ENCODE results near the gene CYLD.

CYLD gene

DNA sequence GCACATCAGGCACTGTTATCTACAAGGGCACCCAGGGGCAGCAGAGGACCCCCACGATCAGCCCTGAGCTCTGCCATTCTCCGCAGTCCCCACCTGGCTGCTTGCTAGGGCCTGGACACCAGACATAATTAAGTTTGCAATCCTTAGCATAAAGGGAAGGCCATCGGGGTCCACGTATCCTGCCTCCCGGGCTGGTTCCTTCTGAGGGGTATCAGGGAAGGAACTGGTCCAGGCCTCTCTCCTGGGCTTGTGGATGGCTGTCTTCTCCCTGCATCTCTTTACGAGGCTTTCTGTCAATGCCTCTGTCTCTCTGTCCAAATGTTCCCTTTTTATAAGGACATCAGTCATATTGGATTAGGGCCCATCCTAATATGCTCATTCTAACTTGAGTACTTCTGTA, 77.8 kb downstream of the CYLD start:
- no peak overlapping the region for H3K23ac ChIP-seq (ENCODE audit: low read length)
- H2AK5ac ChIP-seq (ENCODE audit: low read length), result no peak overlapping the region
- no peaks in the 10 kb centered on the region for H3K27me3 ChIP-seq (ENCODE audit: insufficient read depth, low read length)
- H2BK12ac ChIP-seq (ENCODE audit: low read length), result no peak overlapping the region
- H4K91ac ChIP-seq (ENCODE audit: low read depth, low read length), result no peak overlapping the region
- no peak overlapping the region for H3K18ac ChIP-seq (ENCODE audit: low read length)
- H3K9ac ChIP-seq (ENCODE audit: low read length), result no peak overlapping the region
- DNase-seq, result no peak
- no peaks in the 10 kb centered on the region for H3K36me3 ChIP-seq (ENCODE audit: control insufficient read depth in 1 of 2, insufficient read depth in 2 of 2, low read length in 2 of 2)
- WGBS (ENCODE audit: extremely low coverage, insufficient coverage, insufficient read length), result no CpG with 5 or more reads among the region's 6 CpGs
- no peak overlapping the region for H4K8ac ChIP-seq (ENCODE audit: low read depth, low read length)
- no peaks in the 10 kb centered on the region for H3K79me1 ChIP-seq (ENCODE audit: low read length)
- no peak overlapping the region for H2AFZ ChIP-seq (ENCODE audit: insufficient read depth, low read length, poor library complexity)
- H2BK120ac ChIP-seq (ENCODE audit: insufficient read depth, low read length, poor library complexity), result no peak overlapping the region
- no peaks in the 10 kb centered on the region for H3K79me2 ChIP-seq (ENCODE audit: control insufficient read depth, insufficient read depth, low read length, poor library complexity)
- H3K9me3 ChIP-seq (ENCODE audit: insufficient read depth, low read depth, low read length), result no peaks in the 10 kb centered on the region
- H3K27ac ChIP-seq (ENCODE audit: low read depth, low read length), result no peak overlapping the region
- H3K14ac ChIP-seq (ENCODE audit: low read length), result no peak overlapping the region
- no peak overlapping the region for H3K4me3 ChIP-seq (ENCODE audit: low read depth, low read length)
- no peak overlapping the region for H4K12ac ChIP-seq (ENCODE audit: low read depth, low read length)
- no peak overlapping the region for H3K4me2 ChIP-seq (ENCODE audit: low read length)
- H3K4me1 ChIP-seq (ENCODE audit: control insufficient read depth in 1 of 2, insufficient read depth in 2 of 2, low read length in 2 of 2), result peaks cover 0 to 2% of the 10 kb centered on the region in 2 experiments
- no peak overlapping the region for H2BK5ac ChIP-seq (ENCODE audit: low read depth, low read length, poor library complexity)
- no peak overlapping the region for H3K4ac ChIP-seq (ENCODE audit: low read depth, low read length)

DNA sequence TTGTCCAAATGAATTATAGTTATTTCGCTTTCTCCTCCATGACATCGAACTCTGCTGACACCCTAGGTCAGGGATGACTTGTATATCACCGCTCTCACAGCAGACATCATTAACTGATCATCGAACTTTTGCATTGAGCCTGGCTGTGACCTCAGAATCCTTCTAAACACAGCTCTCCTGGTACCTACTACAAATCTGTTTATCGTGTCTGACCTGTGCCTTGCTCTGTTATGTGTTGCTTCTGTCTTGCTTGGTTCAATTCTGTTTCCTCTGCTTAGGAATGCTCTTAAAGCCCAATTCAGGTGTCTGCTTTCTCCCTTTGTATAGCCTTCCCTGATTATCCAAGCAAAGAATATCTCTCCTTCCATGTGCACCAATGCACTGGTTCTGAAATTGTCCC, 78.3 kb downstream of the CYLD start:
- H2AFZ ChIP-seq (ENCODE audit: insufficient read depth, low read length, poor library complexity), result no peak overlapping the region

DNA sequence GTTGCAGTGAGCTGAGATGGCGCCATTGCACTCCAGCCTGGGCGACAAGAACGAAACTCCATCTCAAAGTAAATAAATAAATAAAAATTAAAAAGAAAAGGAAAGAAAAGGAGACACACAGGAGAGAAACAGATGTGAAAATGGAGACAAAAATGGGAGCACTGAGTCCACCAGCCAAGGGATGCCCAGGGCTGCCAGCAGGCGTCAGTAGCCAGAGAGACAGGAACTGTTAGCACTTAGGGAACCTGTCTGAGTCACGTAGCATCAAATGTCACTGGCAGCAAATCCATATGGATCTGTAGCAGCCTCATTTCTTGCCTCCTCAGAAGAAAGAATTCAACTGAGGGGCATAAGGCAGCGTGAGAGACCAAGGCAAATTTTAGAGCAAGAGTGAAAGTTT, 79.7 kb downstream of the CYLD start:
- Histone ChIP-seq H3K4ac (ENCODE audit: low read depth, low read length) (no peak overlapping the region), H3K27me3 (ENCODE audit: insufficient read depth, low read length) (no peaks in the 10 kb centered on the region), H3K9me3 (ENCODE audit: insufficient read depth, low read depth, low read length) (no peaks in the 10 kb centered on the region), H4K8ac (ENCODE audit: low read depth, low read length) (no peak overlapping the region), H3K4me3 (ENCODE audit: low read depth, low read length) (no peak overlapping the region), H3K23ac (ENCODE audit: low read length) (no peak overlapping the region), H3K79me2 (ENCODE audit: control insufficient read depth, insufficient read depth, low read length, poor library complexity) (no peaks in the 10 kb centered on the region), H3K79me1 (ENCODE audit: low read length) (no peaks in the 10 kb centered on the region), H3K9ac (ENCODE audit: low read length) (no peak overlapping the region), H3K4me1 (ENCODE audit: control insufficient read depth in 1 of 2, insufficient read depth in 2 of 2, low read length in 2 of 2) (peaks cover 0 to 2% of the 10 kb centered on the region in 2 experiments), H2BK12ac (ENCODE audit: low read length) (no peak overlapping the region), H2AK5ac (ENCODE audit: low read length) (no peak overlapping the region), H3K27ac (ENCODE audit: low read depth, low read length) (no peak overlapping the region), H3K18ac (ENCODE audit: low read length) (no peak overlapping the region), H2AFZ (ENCODE audit: insufficient read depth, low read length, poor library complexity) (no peak overlapping the region), H2BK5ac (ENCODE audit: low read depth, low read length, poor library complexity) (no peak overlapping the region), H3K4me2 (ENCODE audit: low read length) (no peak overlapping the region), H4K91ac (ENCODE audit: low read depth, low read length) (no peak overlapping the region), H3K14ac (ENCODE audit: low read length) (no peak overlapping the region), H3K36me3 (ENCODE audit: control insufficient read depth in 1 of 2, insufficient read depth in 2 of 2, low read length in 2 of 2) (no peaks in the 10 kb centered on the region), H2BK120ac (ENCODE audit: insufficient read depth, low read length, poor library complexity) (no peak overlapping the region), H4K12ac (ENCODE audit: low read depth, low read length) (no peak overlapping the region)
- no CpG with 5 or more reads among the region's 6 CpGs for WGBS (ENCODE audit: extremely low coverage, insufficient coverage, insufficient read length)
- peak in 1 of 2 donors; percentile 12 for DNase-seq

More for the DNA sequence above, 78.3 kb downstream of the CYLD start:
- Histone ChIP-seq H2BK5ac (ENCODE audit: low read depth, low read length, poor library complexity) (no peak overlapping the region), H4K91ac (ENCODE audit: low read depth, low read length) (no peak overlapping the region), H3K4ac (ENCODE audit: low read depth, low read length) (no peak overlapping the region), H3K14ac (ENCODE audit: low read length) (no peak overlapping the region), H3K23ac (ENCODE audit: low read length) (peak overlapping the region; percentile 13), H2BK12ac (ENCODE audit: low read length) (no peak overlapping the region), H2AK5ac (ENCODE audit: low read length) (no peak overlapping the region), H3K18ac (ENCODE audit: low read length) (no peak overlapping the region), H3K79me2 (ENCODE audit: control insufficient read depth, insufficient read depth, low read length, poor library complexity) (no peaks in the 10 kb centered on the region), H4K12ac (ENCODE audit: low read depth, low read length) (no peak overlapping the region), H3K27ac (ENCODE audit: low read depth, low read length) (no peak overlapping the region), H3K4me2 (ENCODE audit: low read length) (no peak overlapping the region), H4K8ac (ENCODE audit: low read depth, low read length) (no peak overlapping the region), H2BK120ac (ENCODE audit: insufficient read depth, low read length, poor library complexity) (no peak overlapping the region), H3K79me1 (ENCODE audit: low read length) (no peaks in the 10 kb centered on the region), H3K9ac (ENCODE audit: low read length) (no peak overlapping the region), H3K4me1 (ENCODE audit: control insufficient read depth in 1 of 2, insufficient read depth in 2 of 2, low read length in 2 of 2) (peaks cover 0 to 2% of the 10 kb centered on the region in 2 experiments), H3K27me3 (ENCODE audit: insufficient read depth, low read length) (no peaks in the 10 kb centered on the region), H3K36me3 (ENCODE audit: control insufficient read depth in 1 of 2, insufficient read depth in 2 of 2, low read length in 2 of 2) (no peaks in the 10 kb centered on the region), H3K9me3 (ENCODE audit: insufficient read depth, low read depth, low read length) (no peaks in the 10 kb centered on the region), H3K4me3 (ENCODE audit: low read depth, low read length) (no peak overlapping the region)
- no CpG with 5 or more reads among the region's 5 CpGs for WGBS (ENCODE audit: extremely low coverage, insufficient coverage, insufficient read length)
- no peak for DNase-seq

DNA sequence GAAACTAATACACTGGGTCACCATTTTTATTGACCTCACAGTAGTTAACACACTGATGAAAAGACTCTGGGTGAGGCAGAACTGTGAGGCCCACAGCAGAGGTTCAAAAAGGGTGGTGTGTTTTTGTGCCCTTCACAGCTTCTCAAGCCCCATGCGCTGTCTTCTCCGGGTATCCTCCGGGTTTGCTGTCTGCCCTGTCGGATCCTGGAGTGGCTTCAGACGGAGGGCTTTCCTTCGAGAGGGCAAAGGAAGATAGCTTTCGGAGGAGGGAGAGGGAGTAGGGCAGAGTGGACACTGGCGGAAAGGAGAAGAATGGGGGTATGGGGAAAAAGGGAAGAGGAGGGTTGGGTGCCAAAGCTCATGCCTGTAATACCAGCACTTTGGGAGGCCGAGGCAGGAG, 80.8 kb downstream of the CYLD start:
- H3K23ac ChIP-seq (ENCODE audit: low read length), result no peak overlapping the region
- H4K8ac ChIP-seq (ENCODE audit: low read depth, low read length), result no peak overlapping the region
- H3K79me1 ChIP-seq (ENCODE audit: low read length), result no peaks in the 10 kb centered on the region
- peaks cover 0 to 2% of the 10 kb centered on the region in 2 experiments for H3K4me1 ChIP-seq (ENCODE audit: control insufficient read depth in 1 of 2, insufficient read depth in 2 of 2, low read length in 2 of 2)
- H2BK5ac ChIP-seq (ENCODE audit: low read depth, low read length, poor library complexity), result no peak overlapping the region
- no peak overlapping the region for H3K4me3 ChIP-seq (ENCODE audit: low read depth, low read length)
- WGBS (ENCODE audit: extremely low coverage, insufficient coverage, insufficient read length), result no CpG with 5 or more reads among the region's 9 CpGs
- no peak overlapping the region for H2AFZ ChIP-seq (ENCODE audit: insufficient read depth, low read length, poor library complexity)
- H3K27ac ChIP-seq (ENCODE audit: low read depth, low read length), result no peak overlapping the region
- H3K18ac ChIP-seq (ENCODE audit: low read length), result no peak overlapping the region
- H2BK120ac ChIP-seq (ENCODE audit: insufficient read depth, low read length, poor library complexity), result no peak overlapping the region
- no peak for DNase-seq
- H3K36me3 ChIP-seq (ENCODE audit: control insufficient read depth in 1 of 2, insufficient read depth in 2 of 2, low read length in 2 of 2), result no peaks in the 10 kb centered on the region
- no peaks in the 10 kb centered on the region for H3K27me3 ChIP-seq (ENCODE audit: insufficient read depth, low read length)
- no peak overlapping the region for H4K12ac ChIP-seq (ENCODE audit: low read depth, low read length)
- no peak overlapping the region for H3K4ac ChIP-seq (ENCODE audit: low read depth, low read length)
- H2AK5ac ChIP-seq (ENCODE audit: low read length), result no peak overlapping the region
- no peak overlapping the region for H3K4me2 ChIP-seq (ENCODE audit: low read length)
- H3K14ac ChIP-seq (ENCODE audit: low read length), result no peak overlapping the region
- no peaks in the 10 kb centered on the region for H3K9me3 ChIP-seq (ENCODE audit: insufficient read depth, low read depth, low read length)
- H4K91ac ChIP-seq (ENCODE audit: low read depth, low read length), result no peak overlapping the region
- no peaks in the 10 kb centered on the region for H3K79me2 ChIP-seq (ENCODE audit: control insufficient read depth, insufficient read depth, low read length, poor library complexity)
- H2BK12ac ChIP-seq (ENCODE audit: low read length), result no peak overlapping the region
- H3K9ac ChIP-seq (ENCODE audit: low read length), result no peak overlapping the region

All from trophoblast cell (in vitro differentiated cells and primary cell).